HepG2 (cell line): ENCODE measurements around the gene RRAD. TPM values are rescaled to one million over a fixed set of nuclear protein-coding genes. Genes with fewer than 3 reads are reported as not detected.

ENCODE experiments used
- ATAC-seq: fragments of 200-7000 bp; cut with Tn5 transposase; 3 replicates; pipeline ENCODE4 v1.9.1; 2020; ENCODE audit warnings: mild to moderate bottlenecking, moderate library complexity
- BruUV-seq: library from RNA; stranded (reverse); fragments of 400-500 nt; replicated peaks from 2 replicates; lab custom pipeline; 2021; lab: Mats Ljungman, UMichigan
- CTCF ChIA-PET: fragments of 300-600 bp; formaldehyde crosslinking; extraction: SDS; loops from one replicate; lab custom pipeline; 2021; ENCODE audit warnings: low total read pairs, inconsistent platforms, low intra/inter-chr PET ratio; lab: Yijun Ruan, JAX
- POLR2A ChIA-PET: fragments of 350-600 bp; sonication (Branson Sonifier 250); formaldehyde crosslinking; loops from one replicate; lab custom pipeline; 2020; ENCODE audit warnings: antibody characterized with exemption, inconsistent platforms; lab: Yijun Ruan, JAX
- DNase-seq: peaks from one replicate; pipeline ENCODE4 v3.0.0-alpha.2; 2015; ENCODE audit warnings: low spot score
- FAIRE-seq: peaks from 3 replicates; lab custom pipeline; 2011; peaks lifted over from hg19 to GRCh38; lab: Jason Lieb, UNC
- H2AFZ ChIP-seq: one replicate; pipeline ENCODE4 v1.6.1; 2011; ENCODE audit warnings: low read length, inconsistent platforms
- H3K27ac ChIP-seq: fragments of 300-600 bp; 3 replicates; pipeline ENCODE4 v1.8.0; 2011; ENCODE audit warnings: mixed run types, mild to moderate bottlenecking, mixed read lengths, low read length, inconsistent platforms; ENCODE audit not compliant: insufficient read depth; ENCODE audit errors: extremely low read length
- H3K27me3 ChIP-seq, 2 experiments: fragments of 200-600 bp in 1 of 2; 2 replicates in 1 of 2; 3 replicates in 1 of 2; pipeline versions ENCODE4 v1.6.0 to v1.8.0; 2011; ENCODE audit warnings: low read length in 2 of 2, mild to moderate bottlenecking in 2 of 2, moderate library complexity in 2 of 2, inconsistent platforms in 1 of 2; ENCODE audit not compliant: insufficient read depth in 2 of 2, control insufficient read depth in 1 of 2
- H3K36me3 ChIP-seq, 2 experiments: fragments of 200-600 bp in 1 of 2; replicated peaks in 1 of 2; 2 replicates in 1 of 2; 3 replicates in 1 of 2; pipeline versions ENCODE4 v1.5.1 to v1.8.0; 2011; ENCODE audit warnings: low read length in 2 of 2, inconsistent platforms in 1 of 2; ENCODE audit not compliant: insufficient read depth in 2 of 2, control insufficient read depth in 1 of 2
- H3K4me1 ChIP-seq: 2 replicates; pipeline ENCODE4 v1.5.1; 2012; ENCODE audit warnings: low read length, inconsistent platforms; ENCODE audit not compliant: insufficient read depth
- H3K4me2 ChIP-seq: 2 replicates; pipeline ENCODE4 v1.6.0; 2011; ENCODE audit warnings: low read depth, low read length, inconsistent platforms
- H3K4me3 ChIP-seq, 3 experiments: fragments of 200-600 bp in 1 of 3; sonication (generic), shearing (Covaris generic) in 1 of 3; replicated peaks in 1 of 3; 2 replicates each; pipeline ENCODE4 v1.5.1; 2011 to 2016; ENCODE audit warnings: low read length in 3 of 3, inconsistent platforms in 2 of 3, low read depth in 2 of 3, mild to moderate bottlenecking in 2 of 3, control low read depth in 1 of 3, mixed read lengths in 1 of 3; ENCODE audit not compliant: insufficient read depth in 1 of 3
- H3K79me2 ChIP-seq: one replicate; pipeline ENCODE4 v1.6.1; 2011; ENCODE audit warnings: low read length, inconsistent platforms; ENCODE audit not compliant: insufficient read depth
- H3K9ac ChIP-seq: 2 replicates; pipeline ENCODE4 v1.6.0; 2011; ENCODE audit warnings: mild to moderate bottlenecking, low read depth, low read length, inconsistent platforms; ENCODE audit not compliant: insufficient read depth
- H3K9me3 ChIP-seq: 2 replicates; pipeline ENCODE4 v1.5.1; 2012; ENCODE audit warnings: mild to moderate bottlenecking, low read length
- H4K20me1 ChIP-seq: 2 replicates; pipeline ENCODE4 v1.6.0; 2011; ENCODE audit warnings: inconsistent platforms, mild to moderate bottlenecking, low read length, moderate library complexity; ENCODE audit not compliant: insufficient read depth
- ADNP ChIP-seq: sonication (generic); formaldehyde crosslinking; IDR thresholded peaks from 2 replicates; pipeline ENCODE4 v1.4.0; 2020; ENCODE audit warnings: missing genetic modification reagents
- BCL6 ChIP-seq: IDR thresholded peaks from 2 replicates; pipeline ENCODE4 v1.6.1; 2016; ENCODE audit warnings: missing genetic modification reagents, missing compliant biosample characterization
- DNMT1 ChIP-seq: sonication (generic); formaldehyde crosslinking; IDR thresholded peaks from 2 replicates; pipeline ENCODE4 v1.5.1; 2020; ENCODE audit warnings: mild to moderate bottlenecking, missing genetic modification reagents
- ERF ChIP-seq: IDR thresholded peaks from 2 replicates; pipeline ENCODE4 v1.6.1; 2018; ENCODE audit warnings: missing biosample characterization, missing genetic modification reagents
- ETV5 ChIP-seq: IDR thresholded peaks from 2 replicates; pipeline ENCODE4 v1.6.1; 2018; ENCODE audit warnings: missing biosample characterization, missing genetic modification reagents, inconsistent platforms, borderline replicate concordance
- FOSL2 ChIP-seq: sonication (generic); formaldehyde crosslinking; IDR thresholded peaks from 2 replicates; pipeline ENCODE4 v1.4.0; 2020; ENCODE audit warnings: missing genetic modification reagents
- HMG20A ChIP-seq: IDR thresholded peaks from 2 replicates; pipeline ENCODE4 v1.6.1; 2016; ENCODE audit warnings: borderline replicate concordance
- IRF9 ChIP-seq: sonication (generic); formaldehyde crosslinking; IDR thresholded peaks from 2 replicates; pipeline ENCODE4 v1.8.0; 2022; ENCODE audit warnings: missing genetic modification reagents, mild to moderate bottlenecking, borderline replicate concordance
- MTERF4 ChIP-seq: sonication (generic); formaldehyde crosslinking; IDR thresholded peaks from 2 replicates; pipeline ENCODE4 v1.8.0; 2023; ENCODE audit warnings: mild to moderate bottlenecking, missing genetic modification reagents
- MYC ChIP-seq: sonication (generic); formaldehyde crosslinking; IDR thresholded peaks from 2 replicates; pipeline ENCODE4 v1.9.0; 2021; ENCODE audit warnings: missing genetic modification reagents, borderline replicate concordance
- RFX3 ChIP-seq: IDR thresholded peaks from 2 replicates; pipeline ENCODE4 v1.6.1; 2016; ENCODE audit warnings: missing biosample characterization, missing genetic modification reagents
- THRA ChIP-seq: sonication (generic); formaldehyde crosslinking; IDR thresholded peaks from 2 replicates; pipeline ENCODE4 v1.4.0; 2020; ENCODE audit warnings: missing genetic modification reagents, borderline replicate concordance
- ZNF160 ChIP-seq: sonication (generic); formaldehyde crosslinking; IDR thresholded peaks from 2 replicates; pipeline ENCODE4 v1.8.0; 2022; ENCODE audit warnings: mild to moderate bottlenecking, inconsistent platforms, missing genetic modification reagents
- ZNF33A ChIP-seq: sonication (generic); formaldehyde crosslinking; IDR thresholded peaks from 2 replicates; pipeline ENCODE4 v1.5.1; 2020; ENCODE audit warnings: missing genetic modification reagents, mild to moderate bottlenecking, moderate library complexity, borderline replicate concordance
- ZNF562 ChIP-seq: sonication (generic); formaldehyde crosslinking; IDR thresholded peaks from 2 replicates; pipeline ENCODE4 v1.8.0; 2022; ENCODE audit warnings: missing genetic modification reagents, borderline replicate concordance
- ZNF841 ChIP-seq: sonication (generic); formaldehyde crosslinking; IDR thresholded peaks from 2 replicates; pipeline ENCODE4 v1.8.1; 2023; ENCODE audit warnings: missing genetic modification reagents, borderline replicate concordance
- WGBS: methylation state at CpG from one replicate; pipeline ENCODE4 v1.1.6; 2017; ENCODE audit warnings: low lambda C conversion rate; 5-methylcytosine and 5-hydroxymethylcytosine counted together
- in situ Hi-C: cut with HindIII; loops from 2 replicates; pipeline ENCODE4 v1.10.0; 2017; ENCODE audit warnings: low pct_unique_long_range_greater_than_20kb; ENCODE audit not compliant: extremely low pct_ligation_motif_present
- intact Hi-C: fragments of 100-400 bp; cut with micrococcal nuclease; formaldehyde crosslinking; loops from one replicate; pipeline ENCODE4 v1.10.0; 2022; ENCODE audit not compliant: unreplicated experiment
- polyA plus RNA-seq, 8 experiments: library from polyadenylated mRNA; depleted of rRNA in 3 of 8; stranded (reverse) in 7 of 8; unstranded in 1 of 8; fragments of >200 nt; fragmentation: Illumina TruSeq in 4 of 8; extraction: Trizol in 4 of 8; gene quantifications; 2 replicates each; pipeline versions ENCODE4 v1.2.1 to v1.2.3, GENCODE V29; 2011 to 2016; ENCODE audit warnings: low read depth in 4 of 8, missing spikeins in 1 of 8, mixed read lengths in 1 of 8; ENCODE audit not compliant: insufficient read depth in 1 of 8
- total RNA-seq, 5 experiments: library from RNA; depleted of rRNA; stranded (reverse); fragments of >200 nt; fragmentation: Illumina TruSeq; extraction: Trizol; gene quantifications; 2 replicates each; pipeline ENCODE4 v1.2.3, GENCODE V29; 2016; ENCODE audit warnings: low read depth in 1 of 5
- TF ChIP-seq, protein P1 (sequence below): IDR thresholded peaks from 2 replicates; pipeline ENCODE4 v1.6.1; 2016

Gene RRAD
- total and polyA plus RNA-seq, 2 of the 13 experiments (the other 11 are each of a cell fraction or from before 2014, with no cell fraction given) = 0.80 to 1.1 TPM

- FAIRE-seq = no peak
- peak; percentile 74; the same call in 1 of the 2 replicates for TF ChIP-seq THRA (CRISPR knock-in tag)
- no peak for TF ChIP-seq ZNF160 (CRISPR knock-in tag)
- TF ChIP-seq DNMT1 (CRISPR knock-in tag) = 0 out of 2 replicates have a peak, but pooled peaks have one; percentile 44
- TF ChIP-seq, protein P1, sequence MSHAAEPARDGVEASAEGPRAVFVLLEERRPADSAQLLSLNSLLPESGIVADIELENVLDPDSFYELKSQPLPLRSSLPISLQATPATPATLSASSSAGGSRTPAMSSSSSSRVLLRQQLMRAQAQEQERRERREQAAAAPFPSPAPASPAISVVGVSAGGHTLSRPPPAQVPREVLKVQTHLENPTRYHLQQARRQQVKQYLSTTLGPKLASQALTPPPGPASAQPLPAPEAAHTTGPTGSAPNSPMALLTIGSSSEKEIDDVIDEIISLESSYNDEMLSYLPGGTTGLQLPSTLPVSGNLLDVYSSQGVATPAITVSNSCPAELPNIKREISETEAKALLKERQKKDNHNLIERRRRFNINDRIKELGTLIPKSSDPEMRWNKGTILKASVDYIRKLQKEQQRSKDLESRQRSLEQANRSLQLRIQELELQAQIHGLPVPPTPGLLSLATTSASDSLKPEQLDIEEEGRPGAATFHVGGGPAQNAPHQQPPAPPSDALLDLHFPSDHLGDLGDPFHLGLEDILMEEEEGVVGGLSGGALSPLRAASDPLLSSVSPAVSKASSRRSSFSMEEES = no peak
- TF ChIP-seq IRF9 (CRISPR knock-in tag) = 0 out of 2 replicates have a peak, but pooled peaks have one; percentile 36
- no peak for TF ChIP-seq RFX3
- peak; percentile 19; the same call in 1 of the 2 replicates for TF ChIP-seq BCL6 (CRISPR knock-in tag)
- TF ChIP-seq ZNF841 = no peak
- peak; percentile 19; the same call in 1 of the 2 replicates for TF ChIP-seq ERF (CRISPR knock-in tag)
- TF ChIP-seq MYC (CRISPR knock-in tag) = no peak
- no peak for TF ChIP-seq ZNF33A
- no peak for TF ChIP-seq ZNF562 (CRISPR knock-in tag)
- 0 out of 2 replicates have a peak, but pooled peaks have one; percentile 35 for TF ChIP-seq HMG20A (CRISPR knock-in tag)
- TF ChIP-seq MTERF4 (CRISPR knock-in tag) = no peak
- 0 out of 2 replicates have a peak, but pooled peaks have one; percentile 7 for TF ChIP-seq ETV5 (CRISPR knock-in tag)
- no peak for TF ChIP-seq ADNP (CRISPR knock-in tag)
- peak; percentile 86 for TF ChIP-seq FOSL2 (CRISPR knock-in tag)
These were observed 18.2 kb downstream of the RRAD start for GRCh38 chr16:66906916-66907836.

More at GRCh38 chr16:66906916-66907836, 18.2 kb downstream of the RRAD start:
- POLR2A ChIA-PET = interaction anchor here (3.5 to 10.3 kb wide), 2 partner anchors 12 to 27 kb away, joined by 30 to 86 read pairs; partner anchors contain the start of genes CDH16 and PDP2
- intact Hi-C loops (no loop called here), in situ Hi-C loops (no loop called here)
- ATAC-seq (peak; percentile 3; the same call in 1 of the 3 replicates), DNase-seq (no peak)
- H3K27ac ChIP-seq = no peak overlapping the region
- WGBS = 18% methylated on average over 3 of the region's 7 CpGs
- BruUV-seq = no TSS peak
- H3K36me3 ChIP-seq = no peaks in the 10 kb centered on the region
- no peak overlapping the region for H2AFZ ChIP-seq
- peak overlapping the region; percentile 82 for H3K4me2 ChIP-seq
- H4K20me1 ChIP-seq = no peaks in the 10 kb centered on the region
- H3K4me3 ChIP-seq = no peak overlapping the region
- H3K27me3 ChIP-seq = no peaks in the 10 kb centered on the region; a peak in 1 of 5 replicates
- CTCF ChIA-PET = no interaction called here
- H3K9ac ChIP-seq = peak overlapping the region; percentile 2; the same call in 1 of the 2 replicates
- peaks cover 73% of the 10 kb centered on the region for H3K4me1 ChIP-seq
- no peaks in the 10 kb centered on the region for H3K79me2 ChIP-seq
- no peaks in the 10 kb centered on the region for H3K9me3 ChIP-seq
